HG03442 (cell line): Measurements from ENCODE around the gene ZBTB7A.

ENCODE experiments used
- ATAC-seq: cut with Tn5 transposase; IDR thresholded peaks from one replicate; pipeline ENCODE4 v1.9.1; 2021; ENCODE audit warnings: mild to moderate bottlenecking, moderate library complexity; ENCODE audit not compliant: unreplicated experiment

Gene ZBTB7A

DNA sequence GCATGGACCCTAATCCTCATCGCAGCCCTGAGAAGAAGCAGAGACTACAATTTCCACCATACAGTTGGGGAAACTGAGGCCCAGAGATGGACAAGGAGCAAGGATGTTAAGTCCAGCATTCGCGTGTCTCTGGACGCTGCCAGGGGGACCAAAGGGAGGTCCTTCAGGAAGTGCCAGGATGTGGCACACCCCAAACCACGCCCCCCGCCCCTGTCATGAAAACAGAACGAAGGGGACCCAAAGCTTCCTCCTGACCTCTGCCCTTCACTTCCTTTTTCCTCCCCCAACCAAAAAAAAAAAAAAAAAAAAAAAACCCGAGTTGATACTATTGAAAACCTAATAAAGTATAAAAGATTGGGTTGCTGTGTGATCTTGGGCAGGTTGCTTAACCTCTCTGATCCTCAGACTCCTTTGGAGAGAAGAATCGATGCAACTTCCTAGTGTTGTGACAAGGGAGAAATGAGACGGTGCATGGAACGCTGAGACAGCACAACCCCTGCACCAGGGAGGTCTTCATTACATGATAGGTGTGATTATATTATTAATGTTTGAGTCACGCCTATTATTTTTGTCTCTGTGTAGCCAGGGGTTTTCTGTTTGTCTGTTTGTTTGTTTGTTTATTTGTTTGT, 2.7 kb upstream of the ZBTB7A start:
- no peak for ATAC-seq

DNA sequence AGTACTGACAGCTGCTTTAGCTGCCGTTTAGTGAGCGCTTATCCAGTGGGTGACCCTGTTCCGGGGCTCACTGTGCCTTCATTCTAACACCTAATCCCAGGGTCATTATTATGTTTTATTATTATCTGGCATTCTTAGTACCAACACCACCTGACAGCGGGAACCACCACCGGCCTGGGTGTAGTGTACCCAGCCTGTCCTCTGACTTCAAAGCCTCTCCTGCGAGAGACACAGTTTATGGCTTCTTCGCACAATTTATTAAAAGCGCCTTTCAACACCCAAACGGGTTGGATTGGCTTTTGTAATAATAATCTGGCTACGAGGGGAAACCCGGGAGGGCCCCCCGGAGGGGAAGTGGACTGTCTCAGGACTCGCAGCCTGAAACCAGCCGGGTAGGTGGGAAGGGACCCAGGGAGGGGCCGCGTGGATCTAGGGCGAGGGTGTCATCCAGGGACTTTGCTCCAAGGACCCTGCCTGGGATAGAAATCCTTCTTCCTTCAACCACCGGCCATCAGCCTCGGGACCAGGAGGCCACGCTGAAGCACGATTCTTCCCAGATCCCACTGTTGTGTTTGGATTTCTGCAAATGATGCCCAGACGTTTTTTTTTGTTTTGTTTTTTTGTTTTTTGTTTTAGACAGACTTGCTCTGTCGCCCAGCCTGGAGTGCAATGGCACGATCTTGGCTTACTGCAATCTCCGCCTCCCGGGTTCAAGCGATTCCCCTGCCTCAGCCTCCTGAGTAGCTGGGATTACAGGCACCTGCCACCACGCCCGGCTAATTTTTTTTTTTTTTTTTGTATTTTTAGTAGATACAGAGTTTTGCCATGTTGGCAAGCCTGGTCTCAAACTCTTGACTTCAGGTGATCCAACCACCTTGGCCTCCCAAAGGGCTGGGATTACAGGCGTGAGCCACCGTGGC, 1.6 kb upstream of the ZBTB7A start:
- ATAC-seq = no peak

DNA sequence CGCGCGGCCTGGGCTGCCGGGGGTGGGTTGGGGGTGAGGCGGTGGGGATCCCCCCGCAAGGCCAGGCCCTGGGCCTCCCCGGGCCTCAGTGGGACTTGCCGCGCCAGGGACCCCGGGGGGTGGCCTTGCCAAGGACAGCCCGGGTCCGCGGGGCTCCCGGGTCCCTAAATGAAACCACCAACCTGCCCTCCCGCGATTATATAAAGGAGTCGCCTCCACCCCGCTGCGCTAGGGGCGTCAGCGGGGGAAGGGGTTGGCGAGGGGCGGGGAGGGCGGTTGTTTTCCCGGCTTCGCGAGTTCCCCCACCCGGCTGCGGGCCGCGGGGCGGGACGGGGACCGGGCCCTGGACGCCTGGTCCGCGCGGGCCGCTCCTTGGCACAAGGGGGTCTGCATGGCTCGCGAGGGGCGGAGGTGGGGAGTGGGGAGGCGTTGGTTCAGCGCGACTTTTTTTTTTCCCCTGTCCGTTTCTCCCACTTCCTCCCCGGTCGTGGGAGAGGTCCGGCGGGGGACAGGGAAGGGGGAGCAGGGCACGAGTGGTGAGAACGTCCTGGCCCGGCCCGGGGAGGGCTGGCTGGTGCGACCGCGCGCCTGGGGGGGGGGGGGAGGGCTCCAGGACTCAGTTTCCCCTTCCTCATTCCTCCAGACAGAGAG, 822 bp upstream of the ZBTB7A start:
- no peak for ATAC-seq

DNA sequence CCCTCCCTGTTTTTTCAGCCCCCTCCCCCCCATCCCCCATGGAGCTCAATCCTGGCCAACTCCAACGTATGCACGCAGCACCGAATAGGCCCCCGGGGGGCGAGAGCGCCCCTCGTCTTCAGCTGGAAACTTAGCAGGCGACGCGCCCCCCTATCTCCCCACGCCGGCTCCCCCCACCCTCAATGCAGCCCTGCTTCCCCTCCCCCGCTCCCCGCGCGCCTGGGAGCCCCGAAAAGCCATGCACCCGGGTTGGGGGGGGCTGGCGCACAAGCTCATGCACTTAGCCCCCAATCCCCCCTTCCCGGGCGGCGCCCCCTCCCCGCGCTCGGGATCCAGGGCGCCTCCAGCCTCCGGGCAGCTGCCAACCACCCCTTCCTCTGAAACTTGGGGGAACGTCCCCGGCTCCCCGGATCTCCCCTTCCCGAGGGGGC, 508 bp downstream of the ZBTB7A start:
- ATAC-seq = no peak

DNA sequence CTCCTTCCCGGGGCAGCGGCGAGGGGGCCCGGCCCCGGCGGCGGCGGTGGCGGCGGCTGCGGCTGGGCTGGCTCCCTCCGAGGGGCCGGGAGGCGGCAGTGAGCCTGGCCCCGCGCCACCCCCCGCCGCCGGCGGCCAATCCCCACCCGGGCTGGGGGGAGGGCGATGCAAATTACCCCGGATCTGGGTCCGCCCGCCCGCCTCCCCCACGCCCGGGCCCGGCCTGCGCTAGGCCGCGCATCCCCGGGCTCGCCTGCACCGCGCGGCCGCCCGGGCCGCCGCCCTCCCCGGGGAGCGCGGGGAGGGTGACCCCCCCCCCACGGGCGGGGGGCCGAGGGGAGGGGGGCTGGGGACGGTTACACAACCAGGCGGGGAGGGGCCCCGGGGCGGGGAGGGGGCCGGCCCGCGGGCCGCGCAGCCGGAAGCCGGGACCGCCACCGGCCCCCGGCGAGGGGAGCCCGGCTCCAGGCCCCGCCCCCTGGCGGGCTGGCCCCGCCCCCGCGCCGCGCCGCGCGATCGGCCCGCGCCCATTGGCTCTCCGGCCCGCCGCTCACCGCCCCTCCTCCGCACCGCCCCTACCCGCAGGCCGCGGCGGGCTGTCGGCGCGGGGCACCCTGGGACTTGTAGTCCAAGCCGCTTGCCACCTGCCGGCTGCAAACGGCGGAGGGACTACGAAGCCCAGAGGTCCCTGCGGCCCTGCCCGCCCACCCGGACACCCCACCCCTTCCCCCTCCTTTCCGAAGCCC, 1.1 kb downstream of the ZBTB7A start:
- peak; percentile 71 for ATAC-seq

DNA sequence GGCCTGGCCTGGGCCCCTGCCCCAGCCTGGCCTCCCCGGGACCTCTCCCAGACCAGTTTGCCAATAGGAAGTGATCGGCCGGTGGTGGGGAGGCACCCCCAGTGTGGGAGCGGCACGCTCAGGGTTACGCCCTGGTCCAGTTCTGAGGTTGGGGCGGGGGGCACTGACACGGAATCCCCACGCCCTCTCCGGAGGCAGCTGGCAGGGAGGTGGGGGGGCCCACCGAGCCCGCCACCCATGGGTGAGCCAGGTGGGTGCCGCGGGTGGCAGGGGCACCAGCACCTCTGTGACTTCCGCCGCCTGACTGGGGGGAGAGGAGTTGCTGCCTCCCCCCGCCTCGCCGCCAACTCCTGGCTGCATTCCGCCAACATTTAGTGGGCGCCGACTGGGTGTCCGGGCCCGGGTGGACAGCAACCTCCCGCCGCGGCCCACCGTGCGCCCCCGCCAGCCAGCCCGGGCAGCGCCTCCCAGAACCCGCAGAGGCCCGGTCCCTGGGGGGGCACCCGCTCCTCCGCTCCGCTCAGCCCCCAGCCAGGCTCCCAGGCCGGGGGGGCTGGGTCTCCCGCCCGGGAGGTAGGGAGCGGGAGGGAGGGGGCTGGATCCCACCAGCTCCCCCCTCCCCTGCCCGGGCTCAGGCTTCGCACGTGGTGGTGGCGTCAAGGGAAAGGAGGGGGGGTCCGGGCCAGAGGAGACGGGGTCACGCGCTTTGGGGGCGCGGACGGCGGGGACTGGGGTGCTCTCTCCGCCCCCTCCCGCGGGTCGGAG, 2.0 kb downstream of the ZBTB7A start:
- ATAC-seq = peak; percentile 3

DNA sequence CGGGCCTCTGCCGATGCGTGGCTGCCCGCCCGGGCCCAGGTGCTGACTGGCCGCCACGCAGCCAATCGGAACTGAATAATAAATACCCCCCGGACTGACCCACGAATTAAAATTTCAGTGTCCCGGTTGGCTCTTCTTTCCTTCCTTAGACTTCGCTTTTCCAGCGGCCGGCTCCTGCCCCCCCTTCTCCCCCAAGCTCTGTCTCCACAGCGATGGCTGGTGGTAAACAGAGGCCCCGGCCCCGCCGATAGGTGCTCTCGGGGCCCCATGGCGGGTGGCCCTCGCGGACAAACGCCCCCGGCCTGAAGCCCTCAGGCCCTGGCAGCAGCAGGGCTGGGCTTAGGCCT, 2.6 kb downstream of the ZBTB7A start:
- no peak for ATAC-seq

DNA sequence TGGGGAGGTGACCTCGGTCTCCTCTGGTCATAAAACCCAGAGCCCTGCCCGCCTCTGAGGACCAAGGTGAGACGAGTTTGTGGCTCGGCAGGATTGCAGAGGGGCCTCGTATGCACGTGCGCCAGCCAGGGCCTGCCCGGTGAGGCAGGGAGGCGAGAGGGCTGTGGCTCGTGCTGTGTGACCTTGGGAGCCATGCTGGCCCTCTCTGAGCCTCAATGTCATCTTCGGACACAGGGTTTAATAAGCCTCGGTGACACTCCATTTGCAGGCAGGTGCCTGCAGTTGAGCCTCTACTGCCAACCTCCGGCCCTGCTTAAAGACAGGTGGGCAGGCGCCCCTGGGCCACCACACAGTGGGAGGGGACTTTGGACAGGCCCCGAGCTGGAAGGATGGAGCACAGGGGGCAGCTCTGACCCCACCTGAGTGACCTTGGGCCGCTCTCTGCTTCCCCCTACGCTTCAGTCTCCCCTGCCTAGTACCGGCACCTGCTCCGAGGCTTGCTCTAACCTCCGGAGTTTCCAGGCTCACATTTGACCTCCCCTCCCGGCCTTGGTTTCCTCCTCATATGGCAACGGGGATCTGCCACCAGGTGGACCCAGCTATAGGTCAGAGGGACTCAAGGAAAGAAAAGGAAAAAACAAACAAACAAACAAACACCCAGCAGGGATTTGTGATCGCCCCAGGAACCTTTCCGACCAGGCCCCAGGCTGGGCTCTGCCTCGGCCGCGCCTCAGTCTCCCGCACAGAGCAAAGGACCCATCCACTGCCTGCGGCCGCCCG, 3.1 kb downstream of the ZBTB7A start:
- no peak for ATAC-seq

DNA sequence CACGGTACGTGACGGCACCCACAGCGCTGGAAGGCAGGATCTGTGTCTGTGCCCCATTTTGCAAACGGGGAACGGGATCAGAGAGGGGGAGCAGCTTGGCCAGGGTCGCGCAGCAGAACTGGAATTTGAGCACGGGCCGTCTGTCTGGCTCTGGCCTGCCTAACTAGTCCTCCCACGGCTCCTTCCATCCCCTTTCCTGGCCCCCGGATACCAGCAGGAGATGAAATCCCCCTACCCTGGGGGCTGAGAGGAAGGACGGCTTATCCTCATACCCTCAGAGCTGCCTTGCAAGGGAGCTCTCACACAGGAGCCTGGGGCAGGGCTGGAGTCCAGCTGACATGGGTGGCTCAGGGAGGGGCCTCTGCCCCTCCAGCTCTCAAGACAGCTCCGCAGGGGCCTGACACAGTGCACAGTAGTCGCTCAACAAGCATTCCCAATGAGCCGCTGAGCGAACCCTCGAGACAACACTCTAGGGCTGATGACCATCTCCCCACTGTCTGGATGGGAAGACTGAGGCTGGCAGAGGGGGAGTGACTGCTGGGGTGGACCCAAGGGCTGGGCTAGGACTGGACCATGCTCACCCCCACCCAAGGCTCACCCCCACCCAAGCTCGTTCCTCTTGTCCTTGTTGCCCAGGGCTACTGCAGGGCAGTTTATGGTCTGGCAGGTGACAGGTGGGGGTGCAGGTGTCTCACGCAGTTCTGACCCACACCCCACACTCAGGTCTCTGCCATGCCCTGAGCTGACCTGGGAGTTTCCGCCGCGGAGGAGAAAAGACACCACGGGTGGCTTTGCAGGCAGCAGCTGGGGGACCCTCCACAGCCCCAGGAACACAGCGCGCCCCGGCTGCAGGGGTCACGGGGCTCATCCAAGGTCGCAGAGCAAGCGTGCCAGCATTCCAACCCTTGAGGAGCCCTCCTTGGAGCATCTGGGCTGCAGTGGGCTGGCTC, 4.0 kb downstream of the ZBTB7A start:
- ATAC-seq = no peak

DNA sequence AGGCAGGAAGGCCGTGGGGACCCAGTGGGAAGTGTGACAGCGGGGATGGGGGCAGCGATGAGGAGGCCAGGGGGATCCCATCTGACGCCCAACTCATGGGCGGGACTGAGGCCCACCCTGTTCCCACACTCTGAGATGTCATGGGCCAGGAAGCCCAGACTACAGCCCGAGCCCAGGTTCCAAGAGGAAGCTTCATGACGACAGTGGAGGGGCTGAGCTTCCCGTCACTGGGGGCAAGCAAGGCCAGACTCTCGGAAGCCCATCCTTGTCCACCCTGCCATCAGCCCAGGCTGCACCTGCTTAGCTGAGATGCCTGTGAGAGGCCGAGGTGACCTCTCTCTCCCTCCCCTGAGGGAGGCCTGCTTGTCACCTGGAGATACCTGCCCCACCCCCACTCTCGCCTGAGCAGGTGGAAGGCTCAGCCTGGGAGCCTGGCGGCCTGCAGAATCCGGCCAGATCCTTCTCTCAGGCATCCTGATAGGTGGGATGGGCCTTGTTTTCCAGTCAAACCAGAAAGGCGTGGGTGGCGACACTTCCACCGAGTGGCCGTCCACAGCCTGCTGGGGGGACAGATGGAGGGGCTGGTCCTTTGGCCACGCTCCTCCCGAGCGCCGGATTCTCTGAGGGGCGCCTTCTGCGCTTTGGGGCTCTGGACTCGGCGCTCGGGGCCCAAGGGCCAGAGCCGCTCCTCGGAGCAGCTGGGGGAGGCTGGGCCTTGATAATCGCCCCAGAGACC, 4.8 kb downstream of the ZBTB7A start:
- ATAC-seq = no peak

DNA sequence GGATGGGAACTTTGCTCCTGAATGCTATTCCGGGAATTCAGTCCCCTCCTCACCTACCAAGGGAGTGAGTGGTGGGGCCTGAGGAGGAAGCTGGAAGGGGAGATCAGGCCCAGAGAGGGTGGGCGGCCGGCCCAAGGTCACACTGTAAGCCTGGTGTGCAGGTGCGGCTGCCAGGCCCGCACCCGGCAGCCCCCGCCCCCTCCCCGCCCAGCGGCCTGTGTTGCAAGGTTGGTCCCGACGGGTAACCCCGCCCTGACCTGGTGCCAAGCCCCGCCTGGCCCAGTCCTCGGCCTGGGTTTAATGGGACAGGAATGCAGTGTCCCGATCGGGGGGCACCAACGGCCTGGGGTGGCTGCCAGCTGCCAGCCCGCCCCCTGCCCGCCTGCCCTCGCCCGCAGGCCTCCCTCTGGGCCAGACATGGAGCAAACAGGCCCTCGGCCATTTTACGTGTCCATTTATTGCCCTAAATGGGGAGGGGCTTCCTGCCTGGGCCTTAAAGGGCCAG, 5.5 kb downstream of the ZBTB7A start:
- no peak for ATAC-seq

DNA sequence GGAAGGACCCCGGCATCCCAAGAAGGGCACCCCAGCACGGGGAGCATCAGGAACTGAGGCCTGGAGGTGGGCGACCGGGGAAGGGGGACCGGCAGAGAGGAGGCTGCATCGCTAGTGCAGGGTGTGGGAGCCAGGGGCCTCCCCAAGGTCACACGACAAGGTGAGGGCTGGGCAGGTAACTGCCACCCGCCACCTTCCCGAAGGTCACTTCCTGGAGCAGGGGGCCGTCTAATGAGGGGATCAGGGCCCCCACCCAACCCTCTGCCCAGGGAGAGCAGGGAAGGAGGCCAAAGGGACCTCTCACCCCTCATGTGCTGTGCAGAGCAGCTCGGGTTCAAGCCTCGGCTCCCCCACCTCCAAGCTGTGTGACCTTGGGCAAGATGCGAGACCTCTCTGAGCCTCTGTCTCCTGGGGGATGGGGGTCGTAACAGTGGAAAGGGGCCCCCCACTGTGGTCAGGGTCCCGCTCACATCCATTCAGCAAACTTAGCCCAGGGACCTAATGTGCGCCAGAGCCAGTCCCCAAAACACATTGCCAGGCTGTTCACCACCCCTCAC, 6.0 kb downstream of the ZBTB7A start:
- no peak for ATAC-seq

DNA sequence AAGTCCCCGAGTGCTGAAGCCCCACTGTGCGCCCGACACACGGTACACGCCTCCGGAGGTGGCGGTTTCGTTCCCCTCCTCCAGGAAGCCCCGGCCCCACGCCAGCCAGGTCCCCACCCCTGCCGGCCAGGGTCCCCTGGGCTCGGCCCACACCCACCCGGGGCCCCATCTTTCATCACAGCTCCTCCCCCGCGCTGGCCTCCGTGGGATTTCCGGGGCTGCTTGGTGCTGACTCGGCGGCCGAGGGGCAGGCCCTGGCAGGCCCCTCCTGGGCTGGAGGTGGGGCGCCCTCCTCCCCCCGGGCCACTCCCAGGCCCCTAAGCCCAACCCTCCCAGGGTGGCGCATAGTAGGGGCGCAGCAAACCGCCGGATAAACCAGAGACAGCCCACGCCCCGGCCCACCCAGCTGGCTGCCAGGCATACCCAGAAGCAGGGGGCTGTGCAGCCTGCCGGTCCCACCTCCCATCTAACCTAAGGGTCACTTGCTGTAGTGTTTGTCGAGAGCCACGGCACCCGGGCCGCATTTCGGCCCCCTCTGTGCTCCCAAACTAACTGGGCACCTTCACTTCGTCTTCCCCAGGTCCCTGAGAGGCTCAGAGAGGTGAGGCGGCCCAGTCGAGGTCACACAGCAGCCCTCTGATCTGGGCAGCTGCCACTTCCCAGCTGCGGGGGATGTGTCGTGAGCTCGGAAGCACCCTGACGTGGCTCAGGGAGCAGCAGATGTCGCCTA, 6.6 kb downstream of the ZBTB7A start:
- ATAC-seq = no peak

DNA sequence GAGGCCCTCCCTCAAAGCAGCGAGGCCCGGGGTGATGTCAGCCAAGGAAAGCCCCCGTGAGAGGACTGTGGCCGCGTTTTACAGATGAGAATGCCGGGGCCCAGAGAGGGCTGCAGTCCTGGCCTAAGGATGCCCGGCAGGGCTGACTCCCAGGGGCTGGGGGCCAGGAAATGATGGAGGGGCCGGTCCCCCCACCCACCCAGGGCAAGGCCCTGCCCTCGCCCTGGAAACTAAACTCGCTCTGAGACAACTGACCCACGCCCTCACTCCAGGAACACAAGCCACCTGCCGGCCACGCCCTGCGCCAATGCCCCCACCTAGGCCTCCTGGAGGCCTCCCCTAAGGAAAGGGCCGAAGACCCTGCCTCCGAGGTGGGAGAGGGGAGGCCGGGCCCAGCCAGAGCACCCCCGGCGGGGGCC, 7.2 kb downstream of the ZBTB7A start:
- no peak for ATAC-seq

DNA sequence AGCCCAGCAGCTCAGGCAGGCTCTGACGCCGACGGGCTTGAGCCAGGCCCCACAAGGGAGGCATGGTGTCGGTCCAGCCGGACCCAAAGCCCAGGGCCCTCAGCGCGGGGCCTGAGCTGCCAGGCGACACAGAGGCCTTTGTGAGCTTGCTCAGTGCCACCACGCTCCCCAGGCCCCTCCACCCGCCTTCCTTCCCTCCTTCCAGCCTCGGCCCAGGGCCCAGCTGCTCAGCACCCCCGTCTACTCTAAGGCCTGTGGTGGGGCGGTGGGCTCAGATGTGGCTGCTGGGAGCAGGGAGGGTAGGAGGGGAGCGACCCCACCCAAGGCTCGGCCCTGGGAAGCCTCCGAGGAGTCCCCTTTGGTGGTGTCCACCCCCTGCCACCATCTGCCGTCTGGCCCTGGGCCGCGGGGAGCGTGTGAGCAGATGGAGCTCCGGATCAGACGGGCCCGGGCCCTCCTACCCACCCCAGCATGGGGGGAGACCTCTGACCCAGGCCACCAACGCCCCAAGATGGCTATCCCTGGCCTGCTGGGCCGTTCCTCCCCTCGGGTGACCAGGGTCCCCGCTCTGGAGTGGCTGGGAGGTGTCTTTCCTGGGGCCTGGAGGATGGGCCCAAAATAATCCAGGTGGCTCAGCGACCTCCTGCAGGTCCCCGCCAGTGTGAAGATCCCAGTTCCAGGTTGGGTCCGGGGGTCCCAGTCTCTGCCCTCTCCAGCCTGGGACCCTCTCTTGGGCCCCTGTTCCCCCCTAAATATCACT, 7.8 kb downstream of the ZBTB7A start:
- no peak for ATAC-seq
